ENCODE results near the gene OR6M1.

OR6M1 gene

DNA sequence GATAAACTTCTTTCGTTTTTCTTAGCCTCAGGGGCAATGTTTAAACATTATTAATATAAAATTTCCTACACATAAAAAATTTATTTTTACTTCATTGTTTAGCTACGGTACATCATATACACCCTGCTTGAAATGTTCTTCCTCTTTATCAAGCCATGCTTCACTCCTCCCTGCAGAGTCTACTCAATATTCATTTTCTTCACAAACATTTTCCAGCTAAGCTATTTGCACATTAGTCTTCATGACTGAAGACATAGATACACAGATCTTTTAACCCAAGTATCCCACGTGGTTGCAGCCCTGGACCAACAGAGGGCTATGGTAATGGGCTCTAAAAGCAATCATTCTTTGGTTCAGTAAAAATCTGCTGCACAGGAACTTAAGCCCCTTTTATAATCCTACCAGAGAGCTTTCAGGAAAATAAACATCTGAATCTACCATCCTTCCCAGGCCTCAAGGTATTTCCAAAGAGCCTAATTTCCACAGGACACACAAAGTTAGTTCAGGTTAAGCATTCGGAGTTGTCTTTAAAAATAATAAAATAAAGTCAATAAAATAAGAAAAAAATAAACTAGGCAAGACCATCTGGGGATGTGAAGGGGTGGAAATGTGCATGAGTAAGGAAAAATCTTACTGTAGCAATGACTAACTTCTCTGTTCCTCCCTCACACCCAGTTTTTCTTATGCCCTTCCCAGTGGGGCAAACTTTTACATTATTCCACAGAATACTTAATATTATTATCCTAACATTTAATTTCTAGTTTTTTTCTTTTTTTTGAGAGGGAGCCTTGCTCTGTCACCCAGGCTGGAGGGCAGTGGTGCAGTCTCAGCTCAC is 30.2 kb downstream of the OR6M1 start:
- DNase-seq (ENCODE audit: low read depth) = no peak

DNA sequence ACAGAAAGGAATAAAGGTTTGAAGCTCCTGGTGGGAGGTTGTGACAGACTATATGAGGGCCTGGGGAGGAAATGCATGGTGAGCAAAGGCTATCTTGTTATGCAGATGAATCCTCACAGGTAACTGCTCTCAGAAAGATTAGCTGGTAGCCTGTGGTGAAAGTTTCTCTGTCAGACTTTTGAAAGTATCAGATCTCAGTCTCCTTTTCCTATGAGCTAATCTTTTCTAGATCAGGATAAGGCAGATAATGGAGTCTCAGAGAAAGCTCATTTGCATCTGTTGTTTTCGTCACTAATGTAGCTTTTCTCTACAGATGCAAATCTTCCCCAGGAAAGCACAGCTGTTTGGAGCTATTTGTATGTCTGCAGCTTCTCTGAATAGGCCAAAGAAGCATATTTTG is 30.9 kb downstream of the OR6M1 start:
- DNase-seq (ENCODE audit: low read depth) = no peak

DNA sequence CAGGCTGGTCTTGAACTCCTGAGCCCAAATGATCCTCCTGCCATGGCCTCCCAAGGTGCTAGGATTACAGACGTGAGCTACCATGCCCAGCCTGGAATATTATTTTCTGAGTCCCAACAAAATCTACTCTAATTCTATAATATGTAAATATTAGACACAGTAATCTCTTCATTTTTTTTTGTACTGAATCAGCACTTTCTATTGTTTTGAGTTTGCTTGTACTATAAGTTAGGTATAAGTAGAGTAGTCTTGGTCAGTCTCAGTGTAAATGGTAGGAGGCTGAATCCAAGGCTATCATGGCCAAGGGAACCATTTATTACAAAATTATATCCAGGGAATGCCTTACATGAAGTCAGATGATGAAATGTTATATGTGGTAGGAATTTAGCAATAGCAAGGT is 32.2 kb downstream of the OR6M1 start:
- no peak for DNase-seq (ENCODE audit: low read depth)

DNA sequence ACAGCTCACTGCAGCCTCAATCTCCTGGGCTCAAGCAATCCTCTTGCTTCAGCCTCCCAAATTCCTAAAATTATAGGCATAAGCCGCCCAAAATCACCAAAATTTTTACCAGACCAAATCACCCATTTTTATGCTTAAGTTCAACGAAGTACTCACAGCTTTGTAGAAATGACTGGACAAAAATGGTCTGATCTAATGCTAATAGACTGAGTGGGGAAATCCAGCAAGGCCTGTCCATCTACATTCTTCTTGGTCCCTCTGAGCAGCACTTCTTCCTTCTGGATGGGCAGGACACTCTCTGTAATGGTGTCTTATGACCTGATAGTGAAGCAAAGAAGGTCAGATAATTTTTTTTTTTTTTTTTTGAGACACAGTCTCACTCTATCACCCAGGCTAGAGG is 33.1 kb downstream of the OR6M1 start:
- DNase-seq (ENCODE audit: low read depth) = no peak

DNA sequence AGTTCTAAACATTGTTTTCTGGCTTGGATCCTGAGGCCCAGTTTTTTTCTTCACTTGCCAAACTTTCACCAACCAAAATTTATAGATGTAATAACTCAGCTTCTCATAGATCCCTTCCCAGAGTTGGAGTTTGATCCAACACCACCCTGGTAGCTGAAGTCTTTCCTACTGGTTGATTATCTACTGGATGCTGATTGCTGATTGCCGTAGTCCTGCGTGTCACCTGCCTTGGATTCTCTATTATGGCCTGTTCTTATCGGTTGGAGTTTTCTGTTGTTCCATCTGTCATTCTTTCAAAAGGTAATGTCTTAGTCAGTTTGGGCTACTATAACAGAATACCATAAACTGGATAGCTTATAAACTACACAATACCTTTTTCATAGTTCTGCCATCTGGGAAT is 34.5 kb downstream of the OR6M1 start:
- no peak for DNase-seq (ENCODE audit: low read depth)

DNA sequence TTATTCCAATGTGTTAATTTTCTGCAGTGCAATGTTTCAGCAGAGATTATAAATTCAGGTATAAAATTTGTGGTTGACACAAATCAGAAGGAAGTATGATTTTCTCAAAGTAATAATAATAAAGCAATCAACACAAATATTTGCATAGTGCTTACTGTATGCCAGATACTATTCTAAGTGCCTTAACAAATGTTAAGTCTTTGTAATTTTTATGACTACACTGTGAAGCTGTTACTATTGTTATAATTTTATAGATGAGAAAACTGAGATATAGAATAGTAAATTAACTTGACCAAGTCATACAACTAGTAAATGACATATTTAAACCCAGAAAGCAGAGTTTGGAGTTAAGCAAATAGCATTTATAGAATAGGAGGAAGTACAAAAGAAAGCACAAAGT is 35.4 kb downstream of the OR6M1 start:
- no peak for DNase-seq (ENCODE audit: low read depth)

DNA sequence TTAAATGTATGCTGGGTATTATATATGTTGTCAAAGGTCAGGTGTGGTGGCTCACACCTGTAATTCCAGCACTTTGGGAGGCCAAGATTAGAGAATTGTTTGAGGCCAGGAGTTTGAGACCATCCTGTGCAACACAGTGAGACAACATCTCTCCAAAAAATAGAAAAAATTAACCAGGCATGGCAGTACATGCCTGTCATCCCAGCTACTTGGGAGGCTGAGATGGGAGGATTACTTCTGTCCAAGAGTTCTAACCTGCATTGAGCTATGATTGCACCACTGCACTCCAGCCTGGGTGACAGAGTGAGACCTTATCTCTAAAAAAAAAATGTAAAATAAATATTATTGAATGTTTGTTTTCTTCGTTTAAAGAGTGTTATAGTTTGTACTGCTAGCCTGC is 40.5 kb downstream of the OR6M1 start:
- DNase-seq (ENCODE audit: low read depth) = no peak

DNA sequence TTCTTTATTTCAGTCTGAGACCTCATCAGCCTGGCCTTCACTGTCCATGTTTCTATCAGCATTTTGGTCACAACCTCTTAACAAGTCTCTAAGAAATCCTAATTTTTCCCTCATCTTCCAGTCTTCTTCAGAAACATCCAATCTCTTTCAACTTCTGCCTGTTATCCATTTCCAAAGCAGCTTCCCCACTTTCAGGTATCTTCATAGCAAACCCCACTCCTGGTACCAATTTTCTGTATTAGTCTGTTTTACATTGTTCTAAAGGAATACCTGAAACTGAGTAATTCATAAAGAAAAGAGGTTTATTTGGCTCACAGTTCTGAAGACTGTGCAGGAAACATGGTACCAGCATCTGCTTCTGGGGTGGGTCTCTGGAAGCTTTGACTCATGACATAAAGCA is 43.7 kb downstream of the OR6M1 start:
- DNase-seq (ENCODE audit: low read depth) = no peak

DNA sequence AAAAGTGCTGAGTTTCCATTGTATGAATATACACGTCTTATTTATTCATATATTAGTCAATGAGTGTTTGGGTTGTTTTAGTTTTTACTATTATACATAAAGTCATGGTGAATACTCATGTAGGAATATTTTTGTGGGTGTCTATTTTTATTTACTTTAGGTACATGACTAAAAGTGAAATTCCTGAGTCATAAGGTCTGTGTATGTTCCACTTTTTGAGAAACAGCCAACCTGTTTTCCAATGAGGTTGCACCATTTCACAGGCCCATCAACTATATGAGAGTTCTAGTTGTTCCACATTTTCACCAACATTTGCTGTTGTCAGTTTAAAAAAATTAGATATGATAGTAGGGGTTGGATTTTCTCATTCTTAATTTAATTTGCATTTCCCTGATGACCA is 45.3 kb downstream of the OR6M1 start:
- DNase-seq (ENCODE audit: low read depth) = no peak

DNA sequence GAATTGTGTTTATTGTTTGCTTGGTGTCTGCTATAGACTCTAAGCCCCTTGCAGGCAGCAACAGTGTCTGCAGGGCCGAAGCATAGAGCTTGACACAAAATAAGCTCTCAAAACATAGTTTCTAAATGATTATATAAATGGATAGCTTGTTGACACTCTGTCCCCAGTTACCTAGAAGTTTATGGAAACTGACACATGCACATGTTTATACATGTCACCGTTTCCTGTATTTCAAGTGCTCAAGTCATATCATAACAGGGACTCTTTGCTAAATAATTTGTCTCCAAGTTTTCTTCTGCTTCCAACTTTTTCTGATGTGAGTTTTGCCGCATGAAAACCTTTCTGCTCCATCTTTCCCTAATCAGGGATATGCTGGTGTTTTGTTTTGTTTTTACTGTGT is 48.2 kb downstream of the OR6M1 start:
- no peak for DNase-seq (ENCODE audit: low read depth)

DNA sequence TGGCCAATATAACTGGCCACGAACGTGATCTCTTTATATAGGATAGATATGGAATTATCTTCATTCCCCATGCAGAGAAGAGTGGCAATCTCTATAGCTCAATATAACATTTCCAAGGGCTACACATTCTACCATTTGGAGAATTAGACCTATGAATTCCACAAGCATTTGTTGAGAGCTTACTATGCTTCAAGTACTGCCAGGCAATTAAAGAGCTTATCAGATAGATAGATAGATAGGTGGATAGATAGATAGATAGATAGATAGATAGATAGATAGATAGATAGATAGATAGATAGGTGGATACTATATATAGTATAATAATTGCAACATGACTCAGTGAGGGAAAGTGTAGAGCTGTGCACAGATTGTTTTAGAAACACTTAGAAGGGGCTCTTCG is 50.3 kb downstream of the OR6M1 start:
- no peak for DNase-seq (ENCODE audit: low read depth)

Measured in activated T-helper 1 cell treated with Interleukin-2 at 50 U/mL for 16 hours (primary cell).